ENCODE results near the gene GPATCH4.
"Not testable (repeated sequence)": the region's sequence is repeated elsewhere in the genome, so short reads cannot be mapped to it uniquely, and the experiment has no call there.

Gene GPATCH4

DNA sequence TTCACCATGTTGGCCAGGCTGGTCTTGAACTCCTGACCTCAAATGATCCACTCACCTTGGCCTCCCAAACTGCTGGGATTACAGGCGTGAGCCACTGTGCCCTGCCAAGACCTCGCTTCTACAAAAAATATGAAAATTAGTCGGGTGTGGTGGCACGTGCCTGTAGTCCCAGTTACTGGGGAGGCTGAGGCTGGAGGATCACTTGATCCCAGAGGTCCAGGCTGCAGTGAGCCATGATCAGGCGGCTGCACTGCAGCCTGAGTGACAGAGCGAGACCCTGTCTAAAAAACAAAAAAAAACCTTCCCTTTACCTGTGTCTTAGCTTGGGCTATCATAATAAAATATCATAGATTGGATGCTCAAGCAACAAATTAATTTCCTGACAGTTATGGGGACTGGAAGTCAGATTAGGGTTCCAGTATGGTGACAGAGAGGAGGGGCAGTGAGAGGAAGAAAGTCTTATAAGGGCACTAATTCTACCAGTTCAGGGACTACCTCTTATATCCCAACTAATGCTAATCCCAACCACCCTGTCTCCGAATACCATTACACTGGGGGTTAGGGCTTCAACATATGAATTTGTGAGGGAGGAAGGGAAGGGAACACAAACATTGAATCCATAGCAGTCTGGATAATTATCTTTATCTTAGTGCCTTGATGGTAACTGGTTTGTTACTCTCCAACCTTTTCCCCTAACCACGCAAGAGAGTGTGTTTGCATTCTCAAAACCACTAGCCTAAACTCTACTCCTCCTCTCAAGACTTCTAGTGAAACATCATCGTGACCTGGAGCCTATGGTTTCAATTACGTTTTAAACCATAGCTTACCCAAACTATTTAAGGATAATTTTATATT lies 10.7 kb downstream of the GPATCH4 start:
- H3K36me3 ChIP-seq (ENCODE audit: control insufficient read depth, insufficient read depth, low read length), result peaks cover 17% of the 10 kb centered on the region
- no peak overlapping the region for H3K4me3 ChIP-seq (ENCODE audit: low read length)
- H3K27me3 ChIP-seq (ENCODE audit: control insufficient read depth, insufficient read depth, low read length), result no peaks in the 10 kb centered on the region
- no peaks in the 10 kb centered on the region; the same call in 1 of the 2 replicates for H3K4me1 ChIP-seq (ENCODE audit: control insufficient read depth, insufficient read depth, low read length)
- WGBS (ENCODE audit: insufficient coverage, insufficient read length), result no CpG with 5 or more reads among the region's 10 CpGs
- H3K27ac ChIP-seq (ENCODE audit: low read length), result no peak overlapping the region
- no peaks in the 10 kb centered on the region for H3K9me3 ChIP-seq (ENCODE audit: control insufficient read depth, insufficient read depth, low read length)
- no peak for DNase-seq (ENCODE audit: low read depth, low spot score)

DNA sequence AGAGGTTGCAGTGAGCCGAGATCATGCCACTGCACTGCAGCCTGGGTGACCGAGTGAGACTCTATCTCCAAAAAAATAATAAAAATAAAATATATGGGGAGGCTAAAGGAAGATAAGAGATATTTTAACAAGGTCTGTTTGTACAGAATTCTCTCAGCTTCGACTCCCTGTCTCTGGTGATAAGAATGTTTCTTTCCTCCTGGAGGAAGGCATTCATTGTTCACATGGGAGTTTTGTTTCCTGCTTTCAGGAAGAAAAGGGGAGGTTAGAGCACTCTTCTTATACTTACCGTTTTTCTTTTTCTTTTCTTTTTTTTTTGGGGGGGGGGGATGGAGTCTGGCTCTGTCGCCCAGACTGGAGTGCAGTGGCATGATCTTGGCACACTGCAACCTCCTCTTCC lies 11.7 kb downstream of the GPATCH4 start:
- no CpG with 5 or more reads among the region's 5 CpGs for WGBS (ENCODE audit: insufficient coverage, insufficient read length)
- Histone ChIP-seq H3K9me3 (ENCODE audit: control insufficient read depth, insufficient read depth, low read length) (no peaks in the 10 kb centered on the region), H3K27me3 (ENCODE audit: control insufficient read depth, insufficient read depth, low read length) (no peaks in the 10 kb centered on the region), H3K4me3 (ENCODE audit: low read length) (no peak overlapping the region), H3K27ac (ENCODE audit: low read length) (no peak overlapping the region), H3K36me3 (ENCODE audit: control insufficient read depth, insufficient read depth, low read length) (peaks cover 10% of the 10 kb centered on the region; the same call in 1 of the 2 replicates), H3K4me1 (ENCODE audit: control insufficient read depth, insufficient read depth, low read length) (peaks cover 2% of the 10 kb centered on the region; the same call in 1 of the 2 replicates)
- DNase-seq (ENCODE audit: low read depth, low spot score), result no peak

DNA sequence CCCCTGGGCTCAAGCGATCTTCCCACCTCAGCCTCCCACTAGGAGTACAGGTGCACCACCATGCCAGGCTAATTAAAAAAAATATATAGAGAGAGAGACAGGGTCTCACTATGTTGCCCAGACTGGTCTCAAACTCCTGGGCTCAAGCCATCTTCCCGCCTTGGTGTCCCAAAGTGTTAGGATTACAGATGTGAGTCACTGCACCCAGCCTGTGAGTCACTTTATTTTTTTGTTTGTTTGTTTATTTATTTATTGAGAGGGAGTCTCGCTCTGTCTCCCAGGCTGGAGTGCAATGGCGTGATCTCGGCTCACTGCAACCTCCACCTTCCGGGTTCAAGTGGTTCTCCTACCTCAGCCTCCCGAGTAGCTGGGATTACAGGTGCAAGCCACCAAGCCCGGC lies 13.4 kb downstream of the GPATCH4 start:
- H3K4me1 ChIP-seq (ENCODE audit: control insufficient read depth, insufficient read depth, low read length); H3K9me3 ChIP-seq (ENCODE audit: control insufficient read depth, insufficient read depth, low read length); H3K27ac ChIP-seq (ENCODE audit: low read length); H3K27me3 ChIP-seq (ENCODE audit: control insufficient read depth, insufficient read depth, low read length); DNase-seq (ENCODE audit: low read depth, low spot score); H3K36me3 ChIP-seq (ENCODE audit: control insufficient read depth, insufficient read depth, low read length); H3K4me3 ChIP-seq (ENCODE audit: low read length): not testable (repeated sequence)
- no CpG with 5 or more reads among the region's 8 CpGs for WGBS (ENCODE audit: insufficient coverage, insufficient read length)

DNA sequence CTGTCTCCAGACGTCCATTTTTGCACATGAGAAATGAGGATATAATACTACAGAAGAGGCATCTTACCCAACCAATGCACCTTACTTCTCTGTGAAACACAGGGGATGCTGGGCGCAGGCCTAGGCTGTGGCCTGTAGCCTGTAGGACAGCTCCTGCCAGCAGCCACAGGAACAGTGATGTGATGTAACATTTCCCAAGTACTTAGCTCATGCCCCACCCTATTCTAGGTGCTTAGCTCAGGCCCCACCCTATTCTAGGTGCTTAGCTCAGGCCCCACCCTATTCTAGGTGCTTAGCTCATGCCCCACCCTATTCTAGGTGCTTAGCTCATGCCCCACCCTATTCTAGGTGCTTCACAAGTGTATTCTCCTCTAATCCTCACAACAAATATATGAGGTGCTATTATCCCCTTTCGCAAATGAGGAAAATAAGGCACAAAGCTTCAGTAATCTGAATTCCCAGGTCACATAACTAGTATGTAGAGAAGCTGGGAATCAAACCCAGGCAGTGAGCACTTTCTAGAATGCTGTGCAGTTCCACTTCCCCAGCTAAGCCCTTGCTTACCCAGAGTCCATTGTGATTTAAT lies 14.3 kb downstream of the GPATCH4 start:
- H3K27me3 ChIP-seq (ENCODE audit: control insufficient read depth, insufficient read depth, low read length), result no peaks in the 10 kb centered on the region
- H3K4me3 ChIP-seq (ENCODE audit: low read length), result no peak overlapping the region
- H3K36me3 ChIP-seq (ENCODE audit: control insufficient read depth, insufficient read depth, low read length), result no peaks in the 10 kb centered on the region
- H3K9me3 ChIP-seq (ENCODE audit: control insufficient read depth, insufficient read depth, low read length), result no peaks in the 10 kb centered on the region
- no peak for DNase-seq (ENCODE audit: low read depth, low spot score)
- no CpG with 5 or more reads among the region's 3 CpGs for WGBS (ENCODE audit: insufficient coverage, insufficient read length)
- peaks cover 5% of the 10 kb centered on the region for H3K4me1 ChIP-seq (ENCODE audit: control insufficient read depth, insufficient read depth, low read length)
- no peak overlapping the region for H3K27ac ChIP-seq (ENCODE audit: low read length)

DNA sequence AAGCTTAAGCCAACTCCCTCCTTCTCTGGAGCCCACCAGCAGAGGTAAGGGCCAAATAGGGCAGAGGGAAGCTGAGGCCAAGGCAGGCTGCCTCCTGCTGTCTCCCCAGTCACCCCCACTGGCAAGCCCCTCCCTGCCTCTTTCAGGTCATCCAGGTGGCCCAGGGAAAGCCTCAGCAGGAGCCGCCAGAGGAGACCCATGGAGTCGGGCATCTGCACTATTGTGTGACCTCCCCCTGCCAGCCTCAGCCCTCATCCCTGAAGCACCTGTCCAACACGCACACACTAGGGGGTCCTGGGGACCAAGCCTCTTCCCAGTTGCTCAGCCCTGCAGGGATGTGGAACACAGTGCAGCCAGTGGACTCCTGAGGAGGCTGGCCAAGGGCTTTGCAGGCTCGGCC lies 15.0 kb downstream of the GPATCH4 start:
- no peak for DNase-seq (ENCODE audit: low read depth, low spot score)
- WGBS (ENCODE audit: insufficient coverage, insufficient read length), result no CpG with 5 or more reads among the region's 4 CpGs
- Histone ChIP-seq H3K27ac (ENCODE audit: low read length) (no peak overlapping the region), H3K9me3 (ENCODE audit: control insufficient read depth, insufficient read depth, low read length) (no peaks in the 10 kb centered on the region), H3K4me3 (ENCODE audit: low read length) (no peak overlapping the region), H3K27me3 (ENCODE audit: control insufficient read depth, insufficient read depth, low read length) (no peaks in the 10 kb centered on the region), H3K4me1 (ENCODE audit: control insufficient read depth, insufficient read depth, low read length) (peaks cover 5% of the 10 kb centered on the region), H3K36me3 (ENCODE audit: control insufficient read depth, insufficient read depth, low read length) (no peaks in the 10 kb centered on the region)

DNA sequence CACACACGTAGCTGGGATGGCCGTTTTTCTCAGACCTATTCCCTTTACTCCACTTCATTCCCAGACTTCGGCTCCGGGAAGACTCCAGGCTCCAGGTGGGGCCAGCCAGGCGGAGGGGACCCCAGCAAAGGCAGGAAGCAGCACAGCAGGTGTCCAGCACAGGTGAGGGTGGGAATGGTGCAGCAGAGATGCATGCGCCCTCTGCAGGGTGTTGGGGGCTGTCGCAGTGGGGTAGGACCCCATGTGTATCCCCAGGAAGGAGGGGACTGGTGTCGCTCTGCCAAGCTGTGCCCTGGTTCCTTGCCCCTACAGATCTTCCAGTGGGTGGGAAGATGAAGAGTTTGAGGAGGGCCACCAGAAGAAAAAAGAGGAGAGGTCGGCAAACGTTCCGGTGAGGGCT lies 16.5 kb downstream of the GPATCH4 start:
- H3K9me3 ChIP-seq (ENCODE audit: control insufficient read depth, insufficient read depth, low read length), result no peaks in the 10 kb centered on the region
- H3K27me3 ChIP-seq (ENCODE audit: control insufficient read depth, insufficient read depth, low read length), result no peaks in the 10 kb centered on the region
- peaks cover 5% of the 10 kb centered on the region for H3K4me1 ChIP-seq (ENCODE audit: control insufficient read depth, insufficient read depth, low read length)
- peak; percentile 66 for DNase-seq (ENCODE audit: low read depth, low spot score)
- no peak overlapping the region for H3K27ac ChIP-seq (ENCODE audit: low read length)
- no peaks in the 10 kb centered on the region for H3K36me3 ChIP-seq (ENCODE audit: control insufficient read depth, insufficient read depth, low read length)
- WGBS (ENCODE audit: insufficient coverage, insufficient read length), result no CpG with 5 or more reads among the region's 11 CpGs
- no peak overlapping the region for H3K4me3 ChIP-seq (ENCODE audit: low read length)

DNA sequence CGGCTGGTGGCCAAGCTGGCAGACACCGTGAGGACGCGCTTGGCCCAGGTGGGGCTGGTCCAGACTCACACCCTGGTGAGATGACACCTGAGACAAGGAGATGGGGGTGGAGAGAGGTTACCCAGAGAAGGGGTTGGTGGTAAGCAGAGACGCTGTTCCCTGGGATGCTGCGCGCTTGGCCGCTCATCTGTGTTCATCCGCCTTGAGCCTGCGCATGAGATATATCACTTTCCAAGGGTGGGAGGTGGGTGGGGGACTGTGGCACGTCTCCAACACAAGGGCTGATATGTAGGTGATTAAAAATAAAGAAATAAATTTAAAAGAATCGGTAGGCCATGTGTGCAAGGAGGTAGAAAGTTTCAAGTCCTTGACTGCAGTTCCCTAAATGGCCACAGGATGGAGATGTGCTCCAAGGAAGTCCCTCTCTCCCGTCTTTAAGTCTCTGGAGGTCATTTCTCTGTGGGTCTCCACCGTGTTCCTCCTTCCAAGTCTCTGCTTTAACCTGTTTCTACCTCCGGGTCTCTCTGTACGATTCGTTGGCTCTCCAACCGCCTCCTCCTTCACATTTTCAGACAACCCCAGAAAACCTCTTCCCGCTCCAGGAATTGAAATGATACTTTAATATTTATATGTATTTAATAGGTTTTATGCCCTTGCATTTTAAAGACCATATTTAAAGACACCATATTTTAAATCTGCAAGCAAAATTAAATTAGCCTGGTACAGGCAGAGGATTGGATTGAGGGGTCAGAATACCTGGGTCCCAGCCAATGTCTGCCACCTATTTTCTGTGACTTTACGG lies 17.3 kb downstream of the GPATCH4 start:
- peak; percentile 90 for DNase-seq (ENCODE audit: low read depth, low spot score)
- Histone ChIP-seq H3K4me3 (ENCODE audit: low read length) (no peak overlapping the region), H3K27ac (ENCODE audit: low read length) (no peak overlapping the region), H3K4me1 (ENCODE audit: control insufficient read depth, insufficient read depth, low read length) (peaks cover 5% of the 10 kb centered on the region), H3K9me3 (ENCODE audit: control insufficient read depth, insufficient read depth, low read length) (no peaks in the 10 kb centered on the region), H3K36me3 (ENCODE audit: control insufficient read depth, insufficient read depth, low read length) (no peaks in the 10 kb centered on the region), H3K27me3 (ENCODE audit: control insufficient read depth, insufficient read depth, low read length) (no peaks in the 10 kb centered on the region)
- no CpG with 5 or more reads among the region's 20 CpGs for WGBS (ENCODE audit: insufficient coverage, insufficient read length)

DNA sequence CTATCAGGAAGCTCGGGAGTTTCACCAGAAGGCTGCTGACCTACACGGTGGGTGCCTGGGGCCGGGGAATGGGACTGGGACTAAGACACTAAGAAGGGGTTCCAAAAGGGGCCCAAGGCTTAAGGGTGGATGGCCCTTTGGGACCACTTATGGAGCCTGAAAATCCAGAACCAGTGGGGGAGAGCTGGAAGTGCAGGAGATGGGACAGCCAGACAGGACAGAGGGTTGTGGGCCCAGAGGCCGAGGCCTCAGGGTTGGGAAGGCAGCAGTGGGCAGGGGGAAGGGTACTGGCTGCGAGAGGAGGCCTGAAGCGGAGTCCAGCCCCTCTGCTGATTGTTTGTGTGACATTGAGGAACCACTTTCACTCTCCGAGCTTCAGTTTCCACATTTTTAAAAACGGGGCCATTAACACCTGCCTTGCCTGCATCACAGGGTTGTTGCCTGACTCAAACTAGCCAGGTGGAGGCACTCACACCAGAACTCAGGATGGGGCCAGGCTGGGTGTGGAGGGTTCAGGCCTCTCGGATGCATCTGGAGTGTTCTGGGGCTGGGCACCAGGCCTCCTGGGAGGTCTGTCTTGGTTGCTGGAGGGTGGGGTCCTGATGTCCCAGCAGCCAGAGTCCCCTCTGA lies 18.8 kb downstream of the GPATCH4 start:
- H3K9me3 ChIP-seq (ENCODE audit: control insufficient read depth, insufficient read depth, low read length), result no peaks in the 10 kb centered on the region
- H3K4me1 ChIP-seq (ENCODE audit: control insufficient read depth, insufficient read depth, low read length), result peaks cover 5% of the 10 kb centered on the region
- DNase-seq (ENCODE audit: low read depth, low spot score), result no peak
- WGBS (ENCODE audit: insufficient coverage, insufficient read length), result no CpG with 5 or more reads among the region's 9 CpGs
- H3K27ac ChIP-seq (ENCODE audit: low read length), result no peak overlapping the region
- H3K4me3 ChIP-seq (ENCODE audit: low read length), result no peak overlapping the region
- no peaks in the 10 kb centered on the region for H3K27me3 ChIP-seq (ENCODE audit: control insufficient read depth, insufficient read depth, low read length)
- no peaks in the 10 kb centered on the region for H3K36me3 ChIP-seq (ENCODE audit: control insufficient read depth, insufficient read depth, low read length)

DNA sequence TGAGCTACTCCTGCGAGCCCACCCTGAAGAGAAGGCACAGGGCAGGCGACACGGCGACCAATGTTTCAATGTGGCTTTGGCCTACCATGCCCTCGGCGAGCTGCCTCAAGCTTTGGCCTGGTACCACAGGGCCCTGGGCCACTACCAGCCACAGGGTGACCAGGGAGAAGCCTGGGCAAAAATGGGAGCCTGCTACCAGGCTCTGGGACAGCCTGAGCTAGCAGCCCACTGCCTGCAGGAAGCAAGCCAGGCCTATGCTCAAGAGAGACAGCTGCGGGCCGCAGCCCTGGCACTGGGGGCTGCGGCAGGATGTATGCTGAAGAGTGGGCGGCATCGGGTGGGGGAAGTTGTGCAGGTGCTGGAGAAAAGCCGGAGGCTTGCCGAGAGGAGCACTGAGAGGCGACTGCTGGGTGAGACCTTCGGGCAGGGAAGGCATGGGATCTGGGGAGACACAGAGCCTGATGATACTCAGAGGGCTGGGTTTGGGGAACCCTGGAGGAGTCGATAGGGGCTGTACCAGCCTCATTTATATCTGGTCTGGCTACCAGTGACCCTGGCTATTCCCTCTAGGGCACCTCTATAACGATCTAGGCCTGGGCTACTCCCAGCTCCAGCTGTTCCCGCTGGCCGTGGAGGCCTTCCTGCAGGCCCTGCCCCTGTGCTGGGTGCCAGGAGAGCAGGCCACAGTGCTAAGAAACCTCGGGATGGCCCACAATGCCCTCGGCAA lies 19.5 kb downstream of the GPATCH4 start:
- H3K27me3 ChIP-seq (ENCODE audit: control insufficient read depth, insufficient read depth, low read length), result no peaks in the 10 kb centered on the region

More for the DNA sequence above, 19.5 kb downstream of the GPATCH4 start:
- H3K27ac ChIP-seq (ENCODE audit: low read length), result no peak overlapping the region
- DNase-seq (ENCODE audit: low read depth, low spot score), result no peak
- peaks cover 5% of the 10 kb centered on the region for H3K4me1 ChIP-seq (ENCODE audit: control insufficient read depth, insufficient read depth, low read length)
- no CpG with 5 or more reads among the region's 21 CpGs for WGBS (ENCODE audit: insufficient coverage, insufficient read length)
- no peak overlapping the region for H3K4me3 ChIP-seq (ENCODE audit: low read length)
- H3K36me3 ChIP-seq (ENCODE audit: control insufficient read depth, insufficient read depth, low read length), result no peaks in the 10 kb centered on the region
- no peaks in the 10 kb centered on the region for H3K9me3 ChIP-seq (ENCODE audit: control insufficient read depth, insufficient read depth, low read length)
